ENCODE data around the gene HS1BP3. TPM values are rescaled to one million over a fixed set of nuclear protein-coding genes. Genes with fewer than 3 reads are reported as not detected.

HS1BP3 gene
- total RNA-seq, 1 donor from 2014 or later = 10.0 TPM

DNA sequence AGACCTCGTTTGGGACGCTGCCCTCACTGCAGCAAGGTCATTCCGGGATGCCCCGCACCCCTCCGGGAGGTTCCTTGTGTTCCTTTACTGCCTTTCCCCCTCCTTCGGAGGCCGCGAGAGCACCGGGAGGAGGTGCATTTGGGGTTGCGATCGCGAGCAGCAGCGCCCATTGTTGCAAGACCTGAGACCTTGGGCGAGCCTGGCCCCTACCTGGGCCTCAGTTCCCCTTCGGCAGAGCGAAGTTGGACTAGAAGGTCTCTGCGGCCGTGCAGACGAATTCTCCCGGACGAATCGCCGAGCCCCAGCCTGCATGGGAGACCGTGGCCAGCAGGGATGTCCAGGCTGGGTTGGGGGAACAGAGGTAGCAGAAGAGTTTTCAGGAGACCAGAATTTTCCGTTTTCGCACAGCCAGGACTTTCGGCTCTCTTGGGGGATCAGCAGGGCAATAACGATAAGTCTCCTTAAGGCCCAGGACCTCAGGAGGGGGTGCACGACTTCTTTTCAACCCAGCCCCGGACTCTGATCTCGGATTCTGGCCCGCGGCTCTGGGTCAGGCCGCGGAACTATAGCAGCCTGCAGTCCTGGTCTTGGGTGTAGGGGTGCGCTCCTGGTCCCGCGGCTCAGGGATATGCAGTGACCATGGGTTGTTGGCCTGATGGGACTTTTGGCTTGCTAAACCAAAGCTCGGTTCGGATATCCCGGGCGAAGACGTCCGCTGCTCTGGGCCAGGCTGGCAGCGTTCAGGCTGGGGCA is 18.8 kb upstream of the HS1BP3 start:
- Mint-ChIP-seq H3K9me3 (no peaks in the 10 kb centered on the region), H3K27ac (no peak overlapping the region), H3K4me3 (peak overlapping the region; percentile 72), H3K27me3 (ENCODE audit: insufficient read depth, low read depth) (peaks cover 83% of the 10 kb centered on the region), H3K4me1 (peaks cover 35% of the 10 kb centered on the region), H3K36me3 (peaks cover 5% of the 10 kb centered on the region)
- no peak overlapping the region for H3K4me3 ChIP-seq
- no peaks in the 10 kb centered on the region for H3K9me3 ChIP-seq (ENCODE audit: low read depth)
- no peak overlapping the region for H3K27ac ChIP-seq
- peak overlapping the region; percentile 63 for H3K4me2 ChIP-seq
- TF ChIP-seq, protein P1, sequence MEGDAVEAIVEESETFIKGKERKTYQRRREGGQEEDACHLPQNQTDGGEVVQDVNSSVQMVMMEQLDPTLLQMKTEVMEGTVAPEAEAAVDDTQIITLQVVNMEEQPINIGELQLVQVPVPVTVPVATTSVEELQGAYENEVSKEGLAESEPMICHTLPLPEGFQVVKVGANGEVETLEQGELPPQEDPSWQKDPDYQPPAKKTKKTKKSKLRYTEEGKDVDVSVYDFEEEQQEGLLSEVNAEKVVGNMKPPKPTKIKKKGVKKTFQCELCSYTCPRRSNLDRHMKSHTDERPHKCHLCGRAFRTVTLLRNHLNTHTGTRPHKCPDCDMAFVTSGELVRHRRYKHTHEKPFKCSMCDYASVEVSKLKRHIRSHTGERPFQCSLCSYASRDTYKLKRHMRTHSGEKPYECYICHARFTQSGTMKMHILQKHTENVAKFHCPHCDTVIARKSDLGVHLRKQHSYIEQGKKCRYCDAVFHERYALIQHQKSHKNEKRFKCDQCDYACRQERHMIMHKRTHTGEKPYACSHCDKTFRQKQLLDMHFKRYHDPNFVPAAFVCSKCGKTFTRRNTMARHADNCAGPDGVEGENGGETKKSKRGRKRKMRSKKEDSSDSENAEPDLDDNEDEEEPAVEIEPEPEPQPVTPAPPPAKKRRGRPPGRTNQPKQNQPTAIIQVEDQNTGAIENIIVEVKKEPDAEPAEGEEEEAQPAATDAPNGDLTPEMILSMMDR (IDR thresholded peaks at IDR 0.05) = no peak
- TF ChIP-seq EZH2phosphoT487 (IDR thresholded peaks at IDR 0.05) (peak; percentile 94), EZH2 (IDR thresholded peaks at IDR 0.05) (peak; percentile 73)
- H3K79me2 ChIP-seq (ENCODE audit: low read depth) = no peaks in the 10 kb centered on the region
- peaks cover 80% of the 10 kb centered on the region for H4K20me1 ChIP-seq (ENCODE audit: low read depth)
- H3K36me3 ChIP-seq = no peaks in the 10 kb centered on the region
- peak; percentile 41 for DNase-seq (ENCODE audit: low spot score)
- H3K27me3 ChIP-seq = peaks cover 100% of the 10 kb centered on the region
- H3K9ac ChIP-seq = no peak overlapping the region
- no peak overlapping the region for H2AFZ ChIP-seq (replicated peaks)
- peaks cover 9% of the 10 kb centered on the region for H3F3A ChIP-seq (ENCODE audit: low read depth)
- H3K4me1 ChIP-seq = peaks cover 35% of the 10 kb centered on the region

DNA sequence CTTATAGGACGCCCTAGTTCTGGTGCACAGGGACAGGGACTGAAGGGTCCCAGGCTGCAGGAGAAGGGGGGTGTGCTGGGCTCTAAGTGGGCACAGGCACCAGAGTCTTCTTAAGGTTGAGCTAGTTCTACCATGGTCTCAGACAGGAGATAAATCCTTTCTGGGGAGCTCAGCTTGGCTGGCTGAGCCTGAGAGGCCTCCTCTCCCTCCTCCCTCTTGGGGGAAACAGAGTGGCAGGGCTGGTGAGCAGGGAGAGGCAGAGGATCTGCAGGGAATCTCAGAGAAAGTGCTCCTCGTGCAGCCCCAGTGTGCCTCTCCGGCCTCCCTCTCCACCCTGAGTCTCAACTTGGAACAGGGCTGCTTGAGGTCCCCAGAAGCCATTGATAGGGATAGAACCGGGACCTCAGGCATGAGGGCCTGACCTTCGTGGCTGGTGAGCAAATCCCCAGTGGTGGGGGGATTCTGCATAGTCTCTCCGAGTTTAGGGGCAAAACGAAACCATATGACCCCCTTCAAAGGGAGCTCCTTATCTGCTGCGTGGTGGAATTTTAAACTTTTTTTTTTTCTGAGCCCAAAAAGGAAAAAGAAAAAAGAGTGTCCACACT is 18.1 kb upstream of the HS1BP3 start:
- H3F3A ChIP-seq (ENCODE audit: low read depth) = peaks cover 9% of the 10 kb centered on the region
- peaks cover 83% of the 10 kb centered on the region for H4K20me1 ChIP-seq (ENCODE audit: low read depth)
- H2AFZ ChIP-seq (replicated peaks) = no peak overlapping the region
- DNase-seq (ENCODE audit: low spot score) = peak; percentile 26
- no peaks in the 10 kb centered on the region for H3K79me2 ChIP-seq (ENCODE audit: low read depth)
- no peak overlapping the region for H3K4me3 ChIP-seq
- no peaks in the 10 kb centered on the region for H3K9me3 Mint-ChIP-seq
- peaks cover 85% of the 10 kb centered on the region for H3K27me3 Mint-ChIP-seq (ENCODE audit: insufficient read depth, low read depth)
- peak overlapping the region; percentile 63 for H3K4me2 ChIP-seq
- peak overlapping the region; percentile 72 for H3K4me3 Mint-ChIP-seq
- H3K27ac ChIP-seq = no peak overlapping the region
- no peaks in the 10 kb centered on the region for H3K36me3 ChIP-seq
- no peak overlapping the region for H3K9ac ChIP-seq
- H3K4me1 ChIP-seq = peaks cover 34% of the 10 kb centered on the region
- H3K27me3 ChIP-seq = peaks cover 100% of the 10 kb centered on the region
- no peak overlapping the region for H3K27ac Mint-ChIP-seq
- H3K4me1 Mint-ChIP-seq = peaks cover 33% of the 10 kb centered on the region
- no peaks in the 10 kb centered on the region for H3K9me3 ChIP-seq (ENCODE audit: low read depth)
- TF ChIP-seq, protein P1 (IDR thresholded peaks at IDR 0.05) = no peak
- peaks cover 5% of the 10 kb centered on the region for H3K36me3 Mint-ChIP-seq

DNA sequence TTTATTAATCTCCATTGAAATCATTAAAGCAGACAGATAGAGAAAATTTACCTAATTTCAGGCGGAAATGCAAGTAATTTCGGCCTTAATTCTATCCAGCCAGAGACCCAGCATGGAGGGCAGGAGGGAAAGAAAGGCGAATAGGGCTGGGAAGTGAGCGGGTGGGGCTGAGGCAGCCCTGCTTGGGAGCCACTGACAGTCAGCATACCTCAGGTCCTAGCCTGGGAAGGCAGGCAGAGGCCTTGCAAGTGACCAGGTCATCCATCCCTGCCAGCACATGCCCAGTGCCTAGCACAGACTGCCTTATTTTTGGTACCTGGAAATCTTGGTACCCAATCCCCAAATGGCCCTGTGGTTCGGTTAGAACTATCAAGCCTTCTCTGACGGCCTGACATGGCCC is 17.6 kb upstream of the HS1BP3 start:
- H3K27me3 ChIP-seq = peaks cover 100% of the 10 kb centered on the region
- peak overlapping the region; percentile 86 for H3K4me3 Mint-ChIP-seq
- no peaks in the 10 kb centered on the region for H3K79me2 ChIP-seq (ENCODE audit: low read depth)
- H3F3A ChIP-seq (ENCODE audit: low read depth) = peaks cover 9% of the 10 kb centered on the region
- H3K36me3 Mint-ChIP-seq = peaks cover 5% of the 10 kb centered on the region
- peaks cover 79% of the 10 kb centered on the region for H4K20me1 ChIP-seq (ENCODE audit: low read depth)
- H3K27me3 Mint-ChIP-seq (ENCODE audit: insufficient read depth, low read depth) = peaks cover 85% of the 10 kb centered on the region
- peaks cover 38% of the 10 kb centered on the region for H3K4me1 Mint-ChIP-seq
- peak overlapping the region; percentile 86 for H3K27ac Mint-ChIP-seq
- TF ChIP-seq EZH2 (IDR thresholded peaks at IDR 0.05) (no peak), EZH2phosphoT487 (IDR thresholded peaks at IDR 0.05) (no peak)
- TF ChIP-seq, protein P1 (IDR thresholded peaks at IDR 0.05) = no peak
- H3K4me2 ChIP-seq = no peak overlapping the region
- H3K4me1 ChIP-seq = peaks cover 32% of the 10 kb centered on the region
- no peak overlapping the region for H3K4me3 ChIP-seq
- no peak overlapping the region for H3K9ac ChIP-seq
- H3K36me3 ChIP-seq = no peaks in the 10 kb centered on the region
- no peaks in the 10 kb centered on the region for H3K9me3 ChIP-seq (ENCODE audit: low read depth)
- H3K27ac ChIP-seq = no peak overlapping the region
- DNase-seq (ENCODE audit: low spot score) = no peak
- H3K9me3 Mint-ChIP-seq = no peaks in the 10 kb centered on the region
- H2AFZ ChIP-seq (replicated peaks) = no peak overlapping the region

All from neural progenitor cell (in vitro differentiated cells).